Measurements from ENCODE around the gene ALOX5.

GRCh38 chr10:45440511-45441062 lies 66.6 kb downstream of the ALOX5 start:
- TF ChIP-seq CTCF (IDR thresholded peaks at IDR 0.05) (no peak), POLR2A (IDR thresholded peaks at IDR 0.05) (no peak), EP300 (IDR thresholded peaks at IDR 0.05) (no peak)
